T-helper 1 cell (primary cell): ENCODE measurements around the gene FAM156A.
"Not testable (repeated sequence)": the region's sequence is repeated elsewhere in the genome, so short reads cannot be mapped to it uniquely, and the experiment has no call there.

ENCODE experiments used
- DNase-seq, 5 donors: peaks; one replicate each; pipeline ENCODE4 v3.0.0-alpha.2; 2012 to 2020

Gene FAM156A

GRCh38 chrX:52966993-52967738 is 8.8 kb upstream of the FAM156A start:
- not testable (repeated sequence) for DNase-seq

- DNase-seq: not testable (repeated sequence)
Measured at GRCh38 chrX:52958961-52959360, 643 bp upstream of the FAM156A start.

DNA sequence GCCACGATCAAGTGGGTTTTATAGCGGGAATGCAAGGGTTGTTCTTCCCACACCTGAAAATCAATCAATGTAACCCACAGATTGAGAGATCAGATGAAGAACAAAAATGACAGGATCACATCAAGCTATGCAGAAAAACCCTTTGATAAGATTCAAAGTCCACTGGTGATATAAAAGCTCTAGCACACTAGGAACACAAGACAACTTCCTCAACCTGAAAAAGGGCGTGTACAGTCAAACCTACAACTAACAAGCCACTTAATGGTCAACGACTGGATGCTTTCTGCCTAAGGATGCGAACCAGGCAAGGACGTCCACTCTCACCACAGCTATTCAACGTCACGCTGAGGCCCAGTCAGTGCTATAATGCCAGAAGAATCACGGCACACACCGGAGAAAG is 8.4 kb downstream of the FAM156A start:
- not testable (repeated sequence) for DNase-seq

DNA sequence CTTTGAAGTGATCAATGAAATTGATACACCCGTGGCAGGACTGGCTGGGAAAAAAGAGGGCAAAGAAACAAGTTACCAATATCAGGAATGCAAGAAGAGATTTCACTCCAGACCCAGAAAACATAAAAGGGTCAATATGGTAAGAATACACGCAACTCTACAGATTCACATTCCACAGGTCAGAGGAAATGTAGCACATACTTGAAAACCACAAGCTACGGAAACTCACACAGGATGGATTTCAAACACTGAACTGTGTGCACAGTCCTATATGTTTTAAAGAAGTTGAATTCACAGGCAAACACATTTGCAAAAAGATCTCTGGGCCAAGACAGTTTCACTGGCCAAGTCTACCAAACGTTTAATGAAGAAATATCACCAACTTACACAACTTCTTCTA is 9.0 kb downstream of the FAM156A start:
- DNase-seq: not testable (repeated sequence)

GRCh38 chrX:52948265-52948664 is 10.1 kb downstream of the FAM156A start:
- DNase-seq: not testable (repeated sequence)

- not testable (repeated sequence) for DNase-seq
Measured at GRCh38 chrX:52947501-52947900, 10.8 kb downstream of the FAM156A start.

GRCh38 chrX:52945838-52946494 is 12.4 kb downstream of the FAM156A start:
- not testable (repeated sequence) for DNase-seq

GRCh38 chrX:52941728-52942127 is 16.6 kb downstream of the FAM156A start:
- DNase-seq: not testable (repeated sequence)

DNA sequence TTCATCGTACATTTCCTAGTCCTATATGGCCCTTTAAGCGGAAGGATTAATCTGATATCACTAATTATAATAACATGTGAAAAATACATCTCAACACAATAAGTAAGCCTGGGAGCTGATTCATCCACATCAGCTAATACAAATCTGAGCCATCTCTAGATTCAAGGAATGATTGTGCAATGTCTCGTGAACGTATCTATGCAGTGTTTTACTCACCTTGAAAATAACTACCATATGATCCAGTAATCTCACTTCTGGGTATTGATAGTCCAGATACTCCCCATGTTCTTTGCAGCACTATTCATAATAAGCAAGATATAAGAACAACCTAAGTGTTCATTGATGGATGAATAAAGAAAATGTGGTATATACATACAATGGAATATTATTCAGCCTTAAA is 17.6 kb downstream of the FAM156A start:
- not testable (repeated sequence) for DNase-seq

DNA sequence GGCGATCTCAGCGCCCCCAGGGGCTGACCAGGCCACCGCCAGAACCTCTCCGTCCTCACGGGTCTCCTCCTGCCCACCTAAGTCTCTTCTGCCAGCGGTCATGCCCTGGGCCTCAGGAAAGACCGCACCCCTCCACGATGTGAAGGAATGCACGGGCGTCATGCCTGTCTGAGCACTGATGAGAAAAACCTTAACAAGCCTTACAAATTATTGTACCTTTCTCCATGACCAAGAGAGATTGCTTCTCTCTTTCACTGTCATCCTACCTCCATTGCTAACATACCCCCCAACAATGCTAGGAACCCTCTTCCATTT is 22.9 kb downstream of the FAM156A start:
- DNase-seq: not testable (repeated sequence)

DNA sequence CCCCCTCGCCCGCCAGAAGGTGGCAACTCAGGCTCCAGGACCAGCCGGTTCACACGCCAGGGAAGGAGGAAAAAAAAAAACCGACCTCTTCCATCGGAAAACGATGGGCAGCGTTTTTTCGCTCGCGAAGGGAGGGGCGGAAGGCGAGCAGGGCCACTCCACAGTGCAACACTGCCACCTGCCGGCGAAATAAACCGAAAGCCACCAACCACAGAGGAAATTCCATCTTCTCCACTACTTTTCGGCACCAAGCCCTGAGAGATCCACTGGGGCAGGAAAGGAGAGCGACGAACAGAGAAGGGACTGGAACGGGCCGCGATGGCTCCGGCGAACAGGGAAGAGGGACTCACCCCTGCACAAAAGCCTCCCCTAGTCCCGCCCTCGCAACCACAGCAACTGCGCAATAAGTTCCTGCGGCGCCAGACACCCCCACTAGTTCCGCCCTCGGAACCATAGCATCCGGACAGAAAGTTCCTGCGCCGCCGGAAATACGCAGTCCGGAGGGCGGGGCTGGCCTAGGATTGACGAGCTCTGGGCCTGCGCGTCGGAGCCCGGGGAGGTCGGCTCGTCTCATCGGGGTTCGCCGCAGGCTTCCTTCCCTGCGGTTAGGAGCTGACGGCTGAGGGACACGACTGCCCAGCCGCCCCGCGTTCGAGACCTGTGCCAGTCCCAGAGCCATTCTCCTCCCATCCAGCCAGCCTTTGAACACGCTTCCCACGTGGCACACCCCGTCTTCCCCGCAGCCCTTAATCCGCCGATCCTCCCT is 23.4 kb downstream of the FAM156A start:
- DNase-seq: peak; percentile 77 to 97 (median 82)

- DNase-seq: no peak
Measured at GRCh38 chrX:52933976-52934703, 24.2 kb downstream of the FAM156A start.

DNA sequence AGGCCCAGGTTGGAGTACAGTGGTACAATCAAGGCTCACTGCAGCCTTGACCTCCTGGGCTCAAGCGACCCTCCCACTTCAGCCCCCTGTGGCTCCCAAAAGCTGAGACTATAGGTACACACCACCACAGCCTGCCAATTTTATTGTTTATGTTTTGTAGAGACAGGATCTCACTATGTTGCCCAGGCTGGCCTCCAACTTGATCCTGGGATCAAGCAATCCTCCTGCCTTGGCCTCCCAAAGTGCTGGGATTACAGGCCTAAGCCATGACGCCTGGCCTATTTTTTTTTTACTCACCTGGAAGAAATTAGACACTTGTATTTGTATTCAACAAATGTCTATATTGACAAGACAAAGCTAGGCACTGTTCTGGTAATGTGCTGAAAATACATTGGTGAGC is 25.1 kb downstream of the FAM156A start:
- DNase-seq: no peak

GRCh38 chrX:52930214-52930613 is 28.1 kb downstream of the FAM156A start:
- not testable (repeated sequence) for DNase-seq

GRCh38 chrX:52923781-52924241 is 34.5 kb downstream of the FAM156A start:
- no peak for DNase-seq

DNA sequence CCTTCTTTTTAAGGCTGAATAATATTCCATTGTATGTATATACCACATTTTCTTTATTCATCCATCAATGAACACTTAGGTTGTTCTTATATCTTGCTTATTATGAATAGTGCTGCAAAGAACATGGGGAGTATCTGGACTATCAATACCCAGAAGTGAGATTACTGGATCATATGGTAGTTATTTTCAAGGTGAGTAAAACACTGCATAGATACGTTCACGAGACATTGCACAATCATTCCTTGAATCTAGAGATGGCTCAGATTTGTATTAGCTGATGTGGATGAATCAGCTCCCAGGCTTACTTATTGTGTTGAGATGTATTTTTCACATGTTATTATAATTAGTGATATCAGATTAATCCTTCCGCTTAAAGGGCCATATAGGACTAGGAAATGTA is 43.6 kb downstream of the FAM156A start:
- not testable (repeated sequence) for DNase-seq

GRCh38 chrX:52913681-52914080 is 44.6 kb downstream of the FAM156A start:
- DNase-seq: not testable (repeated sequence)

GRCh38 chrX:52909313-52909969 is 48.9 kb downstream of the FAM156A start:
- not testable (repeated sequence) for DNase-seq

DNA sequence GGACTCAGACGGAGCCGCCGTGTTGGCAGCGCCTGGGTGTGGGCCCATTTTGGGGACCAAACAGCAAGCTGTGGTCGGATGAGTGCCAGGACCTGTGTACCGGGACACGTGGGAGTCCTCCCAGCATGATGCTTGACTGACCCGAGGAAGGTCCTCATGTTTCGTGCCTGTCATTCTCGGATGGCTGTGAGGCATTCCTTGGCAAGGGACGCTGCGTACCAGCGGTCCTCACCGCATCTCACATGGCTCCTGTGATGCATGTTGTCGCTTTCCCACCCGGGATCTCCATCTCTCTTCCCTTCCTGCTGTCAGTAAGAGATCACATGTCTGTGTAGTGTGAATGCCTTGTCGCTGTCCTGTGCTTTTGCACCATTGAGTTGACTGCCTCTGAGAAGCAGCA is 50.4 kb downstream of the FAM156A start:
- not testable (repeated sequence) for DNase-seq

- not testable (repeated sequence) for DNase-seq
Measured at GRCh38 chrX:52907137-52907536, 51.2 kb downstream of the FAM156A start.

- not testable (repeated sequence) for DNase-seq
Measured at GRCh38 chrX:52906072-52906471, 52.2 kb downstream of the FAM156A start.

DNA sequence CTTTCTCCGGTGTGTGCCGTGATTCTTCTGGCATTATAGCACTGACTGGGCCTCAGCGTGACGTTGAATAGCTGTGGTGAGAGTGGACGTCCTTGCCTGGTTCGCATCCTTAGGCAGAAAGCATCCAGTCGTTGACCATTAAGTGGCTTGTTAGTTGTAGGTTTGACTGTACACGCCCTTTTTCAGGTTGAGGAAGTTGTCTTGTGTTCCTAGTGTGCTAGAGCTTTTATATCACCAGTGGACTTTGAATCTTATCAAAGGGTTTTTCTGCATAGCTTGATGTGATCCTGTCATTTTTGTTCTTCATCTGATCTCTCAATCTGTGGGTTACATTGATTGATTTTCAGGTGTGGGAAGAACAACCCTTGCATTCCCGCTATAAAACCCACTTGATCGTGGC is 52.8 kb downstream of the FAM156A start:
- not testable (repeated sequence) for DNase-seq
